CD4-positive, alpha-beta T cell treated with Interleukin-2 at 100 ng/mL for 4 hours (primary cell): ENCODE results near the gene GRM8.

Experiments used
- DNase-seq: peaks from one replicate; pipeline ENCODE4 v3.0.0-alpha.2; 2020; ENCODE audit warnings: low spot score

The GRM8 gene

DNA sequence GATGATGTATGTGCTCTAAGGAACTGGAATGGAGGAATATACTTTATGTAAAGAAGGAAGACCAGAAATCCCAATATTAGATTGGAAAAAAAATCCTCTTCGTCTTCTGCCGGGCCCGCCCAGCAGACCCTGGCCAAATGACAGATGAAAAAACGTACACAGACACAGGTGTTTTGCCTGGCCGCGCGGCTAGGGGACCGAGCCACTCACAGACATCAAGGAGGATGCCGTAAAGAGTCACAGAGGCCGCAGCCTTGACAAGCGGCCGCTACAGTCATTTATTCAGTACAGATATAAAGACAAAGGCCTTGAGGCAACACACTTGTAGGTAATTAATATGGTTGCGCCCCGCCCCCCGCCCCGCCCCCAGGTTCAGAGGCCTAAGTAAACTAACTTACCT lies 594.1 kb downstream of the GRM8 start:
- DNase-seq, result no peak

DNA sequence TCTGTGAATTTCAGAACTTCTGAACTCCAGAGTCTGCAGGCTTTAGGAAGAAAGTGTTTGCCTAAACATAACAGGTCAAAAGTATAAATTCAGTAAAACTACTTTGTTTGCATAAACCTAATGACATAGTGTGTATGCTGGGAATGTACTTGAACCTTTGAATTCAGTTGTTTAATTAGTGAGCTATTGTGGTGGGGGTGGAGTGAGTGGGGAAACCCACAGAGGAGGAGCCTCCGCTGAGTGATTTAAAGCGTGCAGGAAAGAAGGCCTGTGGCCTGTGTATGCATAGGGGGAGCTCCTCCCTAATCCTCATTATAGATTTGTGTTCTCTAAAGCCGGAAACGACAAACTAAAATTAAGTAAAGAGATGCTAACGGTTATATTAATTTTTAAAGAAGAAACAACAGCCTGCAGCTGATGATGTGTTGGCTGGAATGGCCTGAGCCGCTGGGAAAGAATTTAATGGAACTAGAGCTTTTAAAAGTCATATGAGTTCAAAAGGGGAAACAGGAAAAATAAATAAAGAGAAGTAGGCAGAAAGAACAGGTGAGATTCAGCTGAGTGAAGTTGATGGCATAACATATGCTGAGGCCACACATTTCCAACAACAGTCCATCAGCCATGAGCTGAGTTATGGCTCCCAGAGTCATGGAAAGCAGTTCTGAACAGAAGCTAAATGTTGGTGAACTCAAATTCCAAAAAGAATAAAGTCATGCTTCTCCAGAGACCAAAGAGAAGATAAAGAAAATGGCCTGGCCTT lies 595.0 kb downstream of the GRM8 start:
- DNase-seq, result no peak

DNA sequence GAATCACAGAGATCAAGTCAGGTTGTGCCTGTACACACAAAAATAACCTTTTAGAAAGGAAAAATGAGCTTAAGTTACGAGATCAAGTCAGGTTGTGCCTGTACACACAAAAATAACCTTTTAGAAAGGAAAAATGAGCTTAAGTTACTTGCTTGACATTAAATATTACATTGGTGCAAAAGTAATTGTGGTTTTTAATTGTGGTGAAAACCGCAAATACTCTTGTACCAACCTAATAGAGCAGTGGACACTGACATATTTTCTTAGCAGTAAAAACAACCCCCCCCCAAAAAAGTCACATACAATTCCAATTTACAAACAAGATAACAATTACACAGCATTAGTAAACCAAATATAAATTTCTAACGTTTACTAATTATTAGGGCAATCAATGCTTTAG lies 595.6 kb downstream of the GRM8 start:
- no peak for DNase-seq

DNA sequence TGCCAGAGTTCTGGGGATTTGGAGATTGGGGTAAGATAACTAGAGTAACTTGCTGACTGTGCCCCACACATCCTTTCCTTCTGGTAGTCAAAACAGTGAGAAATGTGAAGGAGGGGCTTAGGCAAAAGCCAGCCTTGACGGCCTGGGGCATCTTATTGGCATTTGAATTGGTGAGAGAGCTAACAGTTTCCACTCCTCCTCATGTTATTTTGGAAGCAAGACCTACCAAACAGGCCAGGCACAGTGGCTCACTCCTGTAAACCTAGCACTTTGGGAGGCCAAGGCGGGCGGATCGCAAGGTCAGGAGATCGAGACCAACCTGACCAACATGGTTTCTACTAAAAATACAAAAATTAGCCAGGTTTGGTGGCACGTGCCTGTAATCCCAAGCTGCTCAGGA lies 596.6 kb downstream of the GRM8 start:
- no peak for DNase-seq

DNA sequence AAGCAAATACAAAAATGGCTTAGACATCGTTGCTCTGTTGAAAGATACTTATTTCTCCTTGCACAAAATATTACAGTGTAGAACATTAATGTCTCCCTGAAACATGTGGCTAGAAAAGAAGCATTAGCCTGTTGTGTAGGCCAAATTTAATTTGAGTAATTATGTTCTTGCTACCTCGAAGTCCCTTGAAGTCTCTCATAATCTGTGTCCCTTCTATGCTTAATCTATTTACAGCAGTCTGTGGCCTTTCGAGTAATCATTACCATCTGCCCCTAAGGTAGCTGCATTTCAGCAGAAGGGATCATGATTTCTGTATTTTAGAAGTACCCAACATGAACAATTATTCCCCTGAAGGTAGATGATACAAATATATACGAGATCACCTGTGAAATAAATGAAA lies 615.2 kb downstream of the GRM8 start:
- no peak for DNase-seq

DNA sequence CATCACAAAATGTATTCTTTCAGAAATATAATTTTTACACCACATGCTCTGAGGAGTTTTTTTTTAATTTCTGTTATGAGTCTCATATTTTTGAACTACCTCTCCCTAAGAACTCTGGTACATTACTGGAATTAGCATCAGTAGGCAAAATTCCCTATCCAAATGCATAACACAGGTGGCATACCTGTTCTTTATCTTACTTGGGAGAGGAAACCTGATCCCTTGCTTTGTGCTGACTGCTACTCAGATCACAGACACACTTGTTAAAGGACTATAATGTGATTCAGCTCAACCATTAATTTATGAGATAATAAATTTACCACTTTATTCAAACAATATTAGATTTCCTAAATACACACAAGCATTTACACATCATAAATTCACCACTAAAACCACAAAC lies 617.2 kb downstream of the GRM8 start:
- no peak for DNase-seq

DNA sequence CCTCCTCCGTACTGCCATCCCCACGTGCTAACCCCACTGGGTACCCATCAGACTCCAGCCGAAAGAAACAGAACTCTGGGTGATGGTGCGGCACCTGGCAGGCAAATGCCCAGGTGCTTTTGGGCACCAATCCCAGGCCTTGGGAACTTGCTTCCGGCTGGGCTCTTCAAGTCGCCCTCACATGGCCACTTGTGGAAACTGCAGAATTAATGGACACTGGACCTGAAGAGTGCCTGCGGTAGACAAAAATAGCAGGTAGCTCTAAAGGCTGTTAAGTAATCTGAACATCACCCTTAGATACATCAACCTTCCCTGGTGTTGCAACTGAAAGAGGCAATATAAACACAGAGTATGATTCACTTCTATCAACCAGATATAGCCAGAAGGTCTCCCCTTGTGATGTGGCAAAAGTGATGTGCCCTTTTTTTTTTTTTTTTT lies 644.4 kb downstream of the GRM8 start:
- no peak for DNase-seq

DNA sequence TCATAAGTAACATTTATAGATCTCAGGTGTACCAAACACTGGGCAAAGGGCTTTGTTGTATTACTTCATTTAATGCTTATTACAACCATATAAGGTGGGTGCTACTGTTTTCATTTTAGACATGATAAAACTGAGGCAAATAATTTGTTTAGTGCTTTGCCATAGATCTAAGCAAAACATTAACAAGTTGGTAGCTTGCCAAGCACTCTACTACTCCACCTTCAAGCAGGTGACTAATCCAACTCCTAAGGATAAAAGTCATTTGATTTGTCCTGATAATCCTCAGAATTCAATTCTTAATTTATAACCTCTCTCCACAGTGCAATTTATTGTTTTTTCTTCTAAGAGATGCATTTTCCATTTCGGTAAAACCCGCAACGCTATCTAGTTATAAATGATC lies 646.4 kb downstream of the GRM8 start:
- DNase-seq, result no peak

DNA sequence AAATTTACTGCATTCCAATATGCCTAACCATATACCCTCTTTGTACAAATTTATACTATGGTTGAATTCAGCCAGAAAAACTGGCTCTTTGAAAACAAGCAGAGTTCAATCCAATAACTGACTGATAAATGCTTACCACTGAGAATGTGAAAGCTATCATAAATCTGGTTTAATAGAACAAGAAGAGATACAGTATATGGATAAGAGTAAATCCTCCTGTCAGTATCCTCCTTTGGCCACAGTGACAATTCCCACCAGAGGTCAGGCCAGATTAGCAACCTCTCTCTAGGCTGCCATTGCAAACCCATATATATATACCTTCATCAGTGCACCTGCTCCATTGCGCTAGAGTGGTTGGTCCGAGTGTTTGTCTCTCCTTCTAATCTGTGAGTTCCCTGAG lies 647.2 kb downstream of the GRM8 start:
- DNase-seq, result no peak

DNA sequence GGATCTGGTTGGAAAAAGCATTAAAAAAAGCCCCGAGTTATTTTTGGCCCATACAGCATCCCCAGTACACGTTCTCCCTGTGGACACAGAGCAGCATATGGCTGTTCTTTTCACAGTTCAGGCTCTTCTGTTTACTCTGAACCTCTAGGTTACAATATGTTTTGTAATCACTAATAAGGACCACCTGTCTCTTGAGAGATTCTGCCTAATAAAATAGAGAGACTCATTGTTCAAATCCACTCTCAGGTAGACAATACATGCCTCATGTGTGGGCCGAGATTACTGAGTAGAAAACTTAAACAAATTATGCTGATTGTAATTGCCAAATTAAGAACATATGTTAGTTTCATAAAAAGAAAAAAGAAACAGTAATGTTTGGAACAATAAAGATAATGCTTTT lies 647.7 kb downstream of the GRM8 start:
- no peak for DNase-seq

DNA sequence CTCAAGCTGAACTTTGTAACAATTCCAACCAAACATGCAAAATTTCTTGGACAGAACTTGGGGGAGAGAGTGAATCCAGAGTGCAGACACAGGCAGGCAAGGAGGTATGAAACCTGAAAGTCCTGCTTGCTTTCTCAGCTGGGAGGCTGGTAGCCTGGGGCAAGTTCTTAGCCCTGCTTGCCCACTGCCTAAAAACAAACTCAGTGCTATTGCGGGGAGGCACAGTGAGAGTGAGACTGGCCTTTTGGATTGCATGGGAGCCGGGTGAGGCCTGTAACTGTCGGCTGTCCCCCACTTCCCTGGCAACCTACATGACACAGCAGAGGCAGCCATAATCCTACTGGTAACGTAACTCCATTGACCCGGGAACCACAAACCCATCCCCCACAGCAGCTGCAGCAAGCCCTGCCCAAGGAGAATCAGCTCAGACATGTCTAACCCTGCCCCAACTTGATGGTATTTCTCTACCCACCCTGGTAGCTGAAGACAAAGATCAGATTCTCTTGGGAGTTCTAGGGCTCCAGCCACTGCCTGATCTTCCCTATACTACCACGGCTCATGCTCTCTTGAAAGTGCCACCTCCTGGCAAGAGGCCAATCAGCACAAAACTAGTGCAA lies 663.6 kb downstream of the GRM8 start:
- no peak for DNase-seq

DNA sequence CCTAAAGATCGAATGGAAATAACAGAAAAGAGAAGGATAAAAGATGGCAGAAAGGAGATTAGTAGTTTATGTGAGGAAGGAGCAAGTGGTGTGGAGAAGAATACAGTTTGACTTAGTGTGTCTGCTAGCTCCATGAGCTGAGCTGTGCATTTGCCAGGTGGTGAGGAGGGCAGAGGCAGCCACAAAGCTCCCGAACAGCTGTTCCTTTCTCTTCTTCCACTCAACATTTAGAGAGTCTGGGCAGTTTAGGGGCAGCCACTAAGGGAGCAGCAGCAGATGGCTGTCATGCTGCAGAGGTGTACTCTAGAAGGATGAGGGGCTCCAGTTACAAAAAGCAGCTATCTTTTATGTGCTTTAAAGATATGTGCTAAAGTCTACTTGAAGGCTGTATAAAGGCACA lies 674.4 kb downstream of the GRM8 start:
- no peak for DNase-seq

DNA sequence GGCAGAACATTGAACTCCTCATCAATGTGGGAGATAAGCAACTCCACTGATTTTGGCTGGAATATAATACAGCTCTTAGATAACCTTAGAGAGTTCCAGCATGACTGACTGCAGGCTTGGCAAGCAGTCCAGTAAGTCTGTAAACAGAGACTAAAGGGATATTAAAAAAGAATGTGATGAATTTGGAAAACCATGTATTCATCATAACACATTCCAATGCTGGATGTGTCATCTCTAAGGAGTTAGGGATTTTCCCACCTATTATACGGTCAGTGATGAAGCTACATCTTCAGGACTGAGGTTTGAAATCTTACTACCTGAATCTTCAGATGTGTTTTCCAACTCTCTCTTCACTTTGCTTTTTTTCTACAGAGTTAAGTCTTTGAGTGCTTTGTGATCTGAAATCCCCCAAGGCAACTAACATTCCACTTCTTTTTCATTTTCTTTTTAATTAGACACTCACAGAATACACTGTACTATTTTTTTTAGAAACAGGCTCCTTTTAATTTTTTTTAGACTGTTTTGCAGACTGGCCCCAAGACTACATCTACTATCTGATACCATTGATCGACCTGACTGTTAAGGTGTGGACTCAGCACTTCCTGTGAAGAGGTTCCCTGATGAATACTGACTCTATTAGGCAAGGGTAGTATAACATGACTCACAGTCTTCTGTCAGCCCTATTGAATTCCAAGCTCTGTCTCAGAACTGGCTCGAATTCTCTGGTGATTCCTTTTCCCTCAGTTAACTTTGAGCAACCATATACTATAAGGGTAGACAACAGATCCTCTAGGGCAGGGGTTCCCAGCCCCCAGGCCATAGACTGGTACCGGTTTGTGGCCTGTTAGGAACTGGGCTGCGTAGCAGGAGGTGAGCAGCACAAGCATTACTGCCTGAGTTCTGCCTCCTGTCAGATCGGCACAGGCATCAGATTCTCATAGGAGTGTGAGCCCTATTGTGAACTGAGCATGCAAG lies 678.2 kb downstream of the GRM8 start:
- no peak for DNase-seq

DNA sequence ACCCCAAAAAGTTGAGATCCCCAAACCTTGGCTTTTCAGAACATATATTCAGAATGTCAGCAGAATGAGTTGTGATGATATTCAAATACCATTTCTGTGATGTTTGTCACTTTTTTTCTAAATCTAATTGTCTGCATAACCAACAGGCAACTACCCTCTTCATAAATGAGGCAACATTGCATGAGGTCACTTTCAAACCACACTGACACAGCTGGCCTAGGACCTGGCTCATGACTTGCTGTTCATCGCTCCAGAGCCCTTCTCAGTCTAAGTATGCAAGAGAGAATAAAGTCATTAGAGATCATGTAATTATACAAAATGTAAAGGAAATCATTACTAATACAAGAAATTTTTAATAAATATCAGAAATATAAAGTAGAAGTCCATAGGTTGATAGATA lies 681.9 kb downstream of the GRM8 start:
- no peak for DNase-seq

DNA sequence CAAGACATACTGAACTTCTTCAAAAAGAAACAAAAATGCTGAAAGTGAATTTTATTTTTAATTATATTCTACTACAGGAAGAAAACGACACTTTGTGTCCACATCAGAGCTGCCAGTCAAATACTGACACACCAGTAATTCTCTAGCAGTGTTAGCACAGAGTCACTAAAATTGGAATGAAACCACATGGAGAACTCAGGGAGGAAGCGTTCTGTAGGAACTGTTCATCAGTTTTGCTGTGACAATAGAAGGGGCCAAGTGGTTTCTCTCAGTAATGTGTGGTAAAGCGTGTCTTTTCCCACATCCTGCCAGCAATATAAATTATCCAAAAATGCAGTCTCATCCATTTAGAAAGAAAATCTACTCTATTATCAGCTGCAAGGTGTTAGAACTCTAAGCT lies 683.3 kb downstream of the GRM8 start:
- no peak for DNase-seq

DNA sequence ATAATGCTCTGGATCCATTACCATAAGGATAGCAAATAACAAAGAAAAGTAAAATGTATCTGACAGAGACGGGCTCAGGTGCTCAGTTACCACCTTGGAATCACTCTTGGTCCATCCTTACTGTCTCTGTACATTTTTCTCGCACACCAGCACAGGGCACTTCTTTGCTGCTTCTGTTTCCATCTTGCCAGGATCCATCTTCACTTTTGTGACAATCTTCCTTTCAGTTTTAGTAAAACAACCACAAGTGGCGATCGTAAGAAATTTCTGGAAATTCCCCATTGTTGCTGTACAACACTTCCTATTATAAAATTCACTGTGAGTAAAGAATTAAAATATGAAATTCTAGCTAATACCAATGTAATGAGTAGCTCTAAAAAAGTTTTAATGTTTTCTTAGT lies 695.5 kb downstream of the GRM8 start:
- DNase-seq, result no peak

DNA sequence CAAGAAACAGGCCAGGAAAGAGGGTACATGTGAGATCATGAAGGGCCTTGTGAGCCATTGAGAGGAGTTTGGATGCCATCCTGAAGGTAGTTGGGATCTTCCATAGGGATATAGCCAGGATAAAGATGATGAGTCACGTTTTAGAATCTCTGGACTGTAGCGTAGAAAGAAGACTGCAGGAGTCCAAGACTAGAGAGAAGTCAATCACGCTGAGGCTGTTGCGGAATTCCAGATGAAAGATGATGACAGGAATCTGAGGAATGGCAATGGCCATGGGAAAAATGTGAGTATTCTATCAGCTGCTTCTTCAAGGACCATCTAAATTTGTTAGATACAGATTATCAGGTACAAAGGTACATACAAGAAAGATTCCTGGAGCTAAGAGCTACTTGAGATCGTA lies 711.3 kb downstream of the GRM8 start:
- DNase-seq, result no peak

DNA sequence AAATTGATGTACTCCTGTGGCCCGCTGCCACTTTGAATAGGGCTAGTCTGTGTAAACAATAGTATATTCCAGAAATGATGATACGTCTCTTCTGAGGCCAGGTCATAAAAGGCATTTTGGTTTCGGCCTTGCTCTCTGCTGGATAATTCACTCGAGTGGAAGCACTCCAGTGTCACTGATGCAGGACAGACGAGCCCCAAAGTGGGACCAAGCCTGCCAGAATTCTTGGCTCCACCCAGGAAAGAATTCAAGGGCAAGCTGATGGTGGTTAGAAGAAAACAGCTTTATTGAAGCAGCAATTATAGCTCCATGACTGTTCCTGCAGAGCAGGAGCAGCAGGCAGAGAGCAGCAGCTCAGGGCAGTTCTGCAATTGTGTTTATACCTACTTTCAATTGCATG lies 717.6 kb downstream of the GRM8 start:
- DNase-seq, result no peak

DNA sequence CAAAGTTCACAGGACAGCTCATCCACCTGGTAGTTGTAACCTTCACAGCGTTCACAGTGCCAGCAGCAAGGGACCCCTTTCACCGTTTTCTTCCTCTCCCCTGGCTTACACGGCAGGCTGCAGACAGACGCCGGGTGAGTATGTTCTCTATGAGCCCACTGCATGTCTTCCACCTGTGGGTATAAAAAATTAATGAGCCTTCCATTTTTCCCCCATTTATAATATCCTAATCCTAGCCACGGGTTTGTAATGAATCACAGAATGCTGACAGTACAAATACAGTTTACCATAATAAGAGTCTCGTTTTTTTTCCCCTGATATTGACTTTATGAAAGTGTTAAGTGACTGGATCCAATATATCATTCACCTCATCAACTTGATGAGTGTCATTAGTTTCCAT lies 719.0 kb downstream of the GRM8 start:
- DNase-seq, result no peak

DNA sequence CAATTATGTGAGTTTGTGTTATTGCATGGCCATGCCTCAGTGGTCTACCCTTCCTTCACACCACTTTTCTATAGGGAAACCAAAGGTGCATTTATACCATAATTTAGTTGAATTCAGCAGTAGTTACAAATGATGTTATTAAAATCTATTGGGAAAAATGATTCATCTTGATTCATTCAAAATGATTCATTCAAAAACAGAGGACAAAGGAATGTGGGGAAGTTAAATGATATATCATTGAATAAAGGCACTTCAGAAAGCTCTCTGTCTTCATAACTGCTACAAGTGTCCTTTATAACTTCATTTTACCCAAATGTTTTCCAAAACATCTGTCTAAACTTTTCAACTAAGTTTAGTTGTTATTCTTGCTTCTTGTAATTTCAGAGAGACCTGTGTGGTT lies 722.9 kb downstream of the GRM8 start:
- DNase-seq, result no peak

DNA sequence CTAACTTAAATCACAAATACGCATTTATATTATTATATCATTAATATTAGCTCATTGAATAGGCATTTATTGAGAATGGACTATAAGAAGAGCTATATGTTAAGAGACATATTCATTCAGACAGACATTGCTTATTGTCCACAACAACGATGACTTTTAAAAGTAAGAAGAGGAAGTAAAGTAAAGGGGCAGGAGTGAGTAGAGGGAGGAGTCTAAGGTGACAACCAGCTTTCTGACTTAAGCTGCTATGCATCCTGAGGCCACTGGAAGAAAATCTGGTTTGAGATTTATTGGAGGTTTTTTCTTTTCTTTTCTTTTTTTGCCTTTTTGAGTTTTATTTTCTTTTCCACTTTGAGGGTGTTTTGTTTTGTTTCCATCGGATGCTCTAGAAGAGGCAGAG lies 723.5 kb downstream of the GRM8 start:
- no peak for DNase-seq

DNA sequence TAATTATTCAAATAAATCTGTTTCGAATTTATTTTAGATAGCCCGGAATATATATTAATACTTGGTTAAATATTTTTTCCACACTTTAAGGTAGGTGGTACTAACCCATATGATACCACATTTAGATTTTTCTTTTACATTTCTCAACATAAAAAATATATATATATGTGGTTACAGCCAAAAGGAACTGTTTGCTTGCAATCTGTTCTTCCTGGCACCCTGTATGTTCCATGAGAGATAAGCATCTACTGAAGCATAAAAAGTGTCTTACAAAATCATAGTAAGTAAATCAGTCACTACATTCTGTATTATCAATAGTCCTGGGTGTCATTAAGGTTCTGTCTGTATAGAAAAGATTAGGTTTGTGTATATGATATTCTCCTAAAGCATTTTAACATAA lies 726.8 kb downstream of the GRM8 start:
- no peak for DNase-seq

DNA sequence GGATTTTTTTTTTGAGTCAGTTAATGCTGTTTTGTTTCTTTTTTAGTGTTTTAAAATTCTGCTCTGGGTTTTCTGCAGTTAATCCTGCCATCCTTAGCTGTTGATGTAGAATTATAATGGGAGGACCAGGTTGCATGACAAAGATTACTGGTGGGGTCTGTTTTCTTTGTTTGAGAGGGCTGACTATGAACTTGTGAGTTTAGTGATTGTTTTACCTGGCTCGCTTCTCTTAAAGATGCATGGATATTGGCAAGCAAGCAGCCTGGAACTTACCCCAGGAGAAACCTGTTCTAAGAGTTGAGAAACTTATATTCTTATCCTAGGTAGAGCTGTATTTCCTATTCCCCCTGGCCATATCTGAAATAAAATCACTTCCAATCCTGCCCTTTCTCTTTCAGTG lies 727.8 kb downstream of the GRM8 start:
- no peak for DNase-seq
